Upper lobe of left lung (tissue), 6 donors: ENCODE measurements around the gene LEMD2. TPM values are rescaled to one million over a fixed set of nuclear protein-coding genes. Genes with fewer than 3 reads are reported as not detected.

Experiments
- ATAC-seq, 2 donors: fragments of 200-7000 bp; cut with Tn5 transposase; one replicate each; pipeline ENCODE4 v1.9.1; 2022; ENCODE audit warnings: mild to moderate bottlenecking in 2 of 2, moderate library complexity in 2 of 2; ENCODE audit not compliant: low FRiP score in 2 of 2
- DNase-seq, 2 donors: peaks; one replicate each; pipeline ENCODE4 v3.0.0-alpha.2; 2019 to 2020
- H3K27ac ChIP-seq, 4 donors: fragments of 200-600 bp; sonication (generic); one replicate each; pipeline ENCODE4 v1.5.1; 2016 to 2019
- H3K27me3 ChIP-seq, 4 donors: fragments of 200-600 bp; sonication (generic); one replicate each; pipeline ENCODE4 v1.5.1; 2017 to 2019
- H3K36me3 ChIP-seq, 4 donors: fragments of 200-600 bp; sonication (generic); one replicate each; pipeline ENCODE4 v1.5.1; 2016 to 2019
- H3K4me1 ChIP-seq, 4 donors: fragments of 200-600 bp; sonication (generic); one replicate each; pipeline ENCODE4 v1.5.1; 2018 to 2019
- H3K4me3 ChIP-seq, 4 donors: fragments of 200-600 bp; sonication (generic); one replicate each; pipeline ENCODE4 v1.5.1; 2017 to 2019; ENCODE audit warnings: mild to moderate bottlenecking in 2 of 4, moderate library complexity in 1 of 4
- H3K9me3 ChIP-seq, 4 donors: fragments of 200-600 bp; sonication (generic); one replicate each; pipeline ENCODE4 v1.5.1; 2018 to 2019
- CTCF ChIP-seq, 6 experiments: fragments of 450-650 bp in 4 of 6; fragments of 200-600 bp in 2 of 6; sonication (generic) in 2 of 6; IDR thresholded peaks; one replicate each; pipeline ENCODE4 v1.5.1; 2016 to 2019; ENCODE audit warnings: antibody characterized with exemption in 6 of 6
- EP300 ChIP-seq, 4 donors: sonication (generic); formaldehyde crosslinking; IDR thresholded peaks; one replicate each; pipeline ENCODE4 v1.5.1; 2017; ENCODE audit warnings: antibody characterized with exemption in 4 of 4, control low read depth in 2 of 4
- POLR2A ChIP-seq, 4 donors: fragments of 450-650 bp; IDR thresholded peaks; one replicate each; pipeline ENCODE4 v1.5.1; 2016 to 2017; ENCODE audit warnings: antibody characterized with exemption in 4 of 4, mild to moderate bottlenecking in 2 of 4
- POLR2AphosphoS5 ChIP-seq, 2 donors: sonication (generic); formaldehyde crosslinking; IDR thresholded peaks; one replicate each; pipeline ENCODE4 v1.5.1; 2017; ENCODE audit warnings: antibody characterized with exemption in 2 of 2
- WGBS, 2 donors: methylation state at CpG; one replicate each; pipeline ENCODE4 v1.1.5; 2017 to 2018; 5-methylcytosine and 5-hydroxymethylcytosine counted together
- total RNA-seq, 6 donors: library from RNA; depleted of rRNA in 4 of 6; stranded (reverse); fragments of >200 nt in 4 of 6; gene quantifications; one replicate each; pipeline versions ENCODE4 v1.1.0 to v1.2.1, GENCODE V29; 2016 to 2021
- donor health status: DM: no; HTN: no; CAD: no; lungs with moderate emphysema.
- donor health status: DM: no; HTN: yes; CAD: no; lungs with severe emphysema.

The LEMD2 gene
- total RNA-seq, 6 donors from 2014 or later, result 51.1 to 118 (median 66.2) TPM

DNA sequence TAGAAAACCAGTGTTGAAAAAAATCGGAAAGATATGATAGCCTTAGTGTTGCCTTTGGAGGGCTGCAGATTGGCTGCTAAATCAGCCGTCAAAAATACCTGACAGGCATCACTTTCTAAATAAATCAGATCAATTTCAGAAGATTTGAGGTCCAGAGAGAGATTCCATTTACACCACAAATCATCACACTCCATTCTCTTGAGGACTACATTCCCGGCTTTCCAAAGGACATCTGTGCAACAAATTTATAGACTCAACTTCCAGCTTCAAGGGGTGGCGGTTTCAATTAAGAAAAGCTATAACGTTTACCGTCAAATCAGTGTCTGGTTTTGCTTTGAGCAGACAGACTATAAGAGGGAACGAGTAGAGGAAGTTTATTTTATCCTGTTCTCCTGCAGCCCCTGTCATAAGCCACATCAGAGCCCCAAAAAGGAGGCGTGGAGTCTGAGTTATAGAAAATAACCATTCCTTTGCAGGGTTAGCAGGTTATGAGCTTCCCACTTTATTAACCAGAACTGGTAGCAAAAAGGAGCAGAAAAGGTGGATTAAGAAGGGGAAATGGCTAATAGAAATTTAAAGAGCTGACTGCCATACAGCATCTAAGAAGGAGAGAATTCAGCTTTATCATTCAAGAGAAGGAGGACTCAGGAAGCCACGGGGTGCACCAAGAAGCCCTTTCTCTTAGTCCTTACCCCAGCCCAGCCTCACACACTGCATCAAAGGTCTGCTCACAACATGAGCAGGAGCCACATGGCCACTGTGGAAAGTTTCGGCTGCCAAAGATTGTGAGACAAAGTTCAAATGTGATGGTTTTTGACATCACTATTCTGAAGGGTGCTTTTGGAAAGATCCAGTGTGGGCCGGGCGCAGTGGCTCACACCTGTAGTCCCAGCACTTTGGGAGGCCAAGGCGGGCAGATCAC lies 64.6 kb downstream of the LEMD2 start:
- WGBS, 2 donors, result 66 to 68% methylated on average over 13 of the region's 13 CpGs
- H3K36me3 ChIP-seq, result no peaks in the 10 kb centered on the region
- DNase-seq, result no peak
- no peak overlapping the region for H3K4me3 ChIP-seq
- TF ChIP-seq POLR2A (IDR thresholded peaks at IDR 0.05) (no peak), POLR2AphosphoS5 (IDR thresholded peaks at IDR 0.05) (no peak), CTCF (IDR thresholded peaks at IDR 0.05) (no peak), EP300 (IDR thresholded peaks at IDR 0.05) (no peak)
- H3K27me3 ChIP-seq, result no peaks in the 10 kb centered on the region
- no peaks in the 10 kb centered on the region for H3K9me3 ChIP-seq
- no peak overlapping the region for H3K27ac ChIP-seq
- H3K4me1 ChIP-seq, result peaks cover 0 to 9% (median 4%) of the 10 kb centered on the region in 4 donors
- no peak for ATAC-seq

- Histone ChIP-seq H3K9me3 (no peaks in the 10 kb centered on the region), H3K27me3 (no peaks in the 10 kb centered on the region), H3K4me1 (peaks cover 0 to 16% (median 11%) of the 10 kb centered on the region in 4 donors), H3K36me3 (no peaks in the 10 kb centered on the region), H3K4me3 (no peak overlapping the region), H3K27ac (no peak overlapping the region)
- no peak for ATAC-seq
- 52 to 57% methylated on average over 3 of the region's 3 CpGs for WGBS, 2 donors
- no peak for DNase-seq
- no peak for TF ChIP-seq POLR2A (IDR thresholded peaks at IDR 0.05)
- no peak for TF ChIP-seq POLR2AphosphoS5 (IDR thresholded peaks at IDR 0.05)
- no peak for TF ChIP-seq CTCF (IDR thresholded peaks at IDR 0.05)
- no peak for TF ChIP-seq EP300 (IDR thresholded peaks at IDR 0.05)
These were observed 65.4 kb downstream of the LEMD2 start for GRCh38 chr6:33723371-33724085.

DNA sequence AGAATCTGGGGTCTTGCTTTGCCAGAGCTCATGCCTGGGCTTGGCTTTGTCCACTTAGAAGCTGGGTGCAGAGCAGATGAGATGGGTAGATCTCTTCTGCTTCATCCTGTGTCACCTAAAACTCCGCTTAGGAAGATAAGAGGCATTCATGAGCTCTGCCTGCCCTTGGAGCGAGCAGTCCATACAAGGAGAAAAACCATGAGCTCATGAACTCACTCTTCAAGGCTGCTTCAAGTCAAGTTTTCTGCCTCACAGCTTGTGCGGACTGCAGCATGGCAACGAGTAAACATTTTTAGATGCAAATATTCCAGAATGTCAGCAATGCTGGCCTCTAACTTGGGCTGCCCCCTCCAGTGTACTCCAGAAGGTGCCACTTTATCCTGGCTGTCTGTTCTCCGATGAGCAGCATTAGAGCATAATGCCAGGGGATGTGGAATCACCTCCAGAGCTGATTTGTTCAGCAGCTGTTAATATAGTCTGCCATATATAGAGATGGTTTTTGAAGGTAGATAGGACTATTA lies 66.8 kb downstream of the LEMD2 start:
- H3K4me3 ChIP-seq, result no peak overlapping the region
- no peaks in the 10 kb centered on the region for H3K36me3 ChIP-seq
- no peaks in the 10 kb centered on the region for H3K9me3 ChIP-seq
- 74 to 77% methylated on average over 4 to 5 of the region's 5 CpGs for WGBS, 2 donors
- no peaks in the 10 kb centered on the region for H3K27me3 ChIP-seq
- TF ChIP-seq POLR2A (IDR thresholded peaks at IDR 0.05) (no peak), POLR2AphosphoS5 (IDR thresholded peaks at IDR 0.05) (no peak), EP300 (IDR thresholded peaks at IDR 0.05) (no peak), CTCF (IDR thresholded peaks at IDR 0.05) (no peak)
- H3K27ac ChIP-seq, result no peak overlapping the region
- peaks cover 3 to 27% (median 19%) of the 10 kb centered on the region in 4 donors for H3K4me1 ChIP-seq
- DNase-seq (no peak), ATAC-seq (no peak)

DNA sequence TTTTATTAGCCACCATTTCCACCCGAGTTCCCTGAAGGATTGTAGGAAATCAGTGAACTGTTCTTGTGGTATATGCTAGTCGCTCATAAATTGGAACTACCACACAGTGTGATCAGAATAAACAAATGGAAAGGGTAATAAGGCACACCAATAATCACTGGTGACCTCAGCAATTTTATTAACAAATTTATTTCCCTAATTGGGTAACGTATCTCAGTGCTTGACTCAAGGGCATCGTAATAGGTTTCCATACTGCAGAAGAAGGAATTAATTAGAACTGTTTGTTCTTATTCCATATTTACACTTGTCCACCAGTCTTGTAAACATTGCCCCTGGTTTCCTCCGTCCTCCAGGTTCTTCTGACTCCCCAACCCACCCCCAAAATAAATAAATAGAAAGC lies 67.4 kb downstream of the LEMD2 start:
- H3K36me3 ChIP-seq, result no peaks in the 10 kb centered on the region
- H3K9me3 ChIP-seq, result no peaks in the 10 kb centered on the region
- no peak for DNase-seq
- peaks cover 5 to 33% (median 22%) of the 10 kb centered on the region in 4 donors for H3K4me1 ChIP-seq
- WGBS, 2 donors, result 62 to 63% methylated on average over 5 of the region's 5 CpGs
- H3K4me3 ChIP-seq, result no peak overlapping the region
- ATAC-seq, result no peak
- no peak overlapping the region for H3K27ac ChIP-seq
- TF ChIP-seq POLR2A (IDR thresholded peaks at IDR 0.05) (no peak), POLR2AphosphoS5 (IDR thresholded peaks at IDR 0.05) (no peak), EP300 (IDR thresholded peaks at IDR 0.05) (no peak), CTCF (IDR thresholded peaks at IDR 0.05) (no peak)
- H3K27me3 ChIP-seq, result no peaks in the 10 kb centered on the region

Other genes starting within 250 kb of the LEMD2 start
- gene BAK1, start 208.9 kb downstream of the LEMD2 start, total RNA-seq, result 10 to 100 TPM in 5 of 6 donors, 1 to 10 TPM in 1; 9.2 to 23.5 (median 13.7) TPM
- gene ITPR3, start 167.8 kb downstream of the LEMD2 start, total RNA-seq, result 100 to 1,000 TPM in 5 of 6 donors, 10 to 100 TPM in 1; 95.6 to 179 (median 137) TPM
- 10 to 100 TPM in 5 of 6 donors, 1 to 10 TPM in 1; 8.9 to 53.0 (median 18.2) TPM for gene UQCC2, start 77.4 kb downstream of the LEMD2 start, total RNA-seq
- 10 to 100 TPM in 1 of 6 donors, 1 to 10 TPM in 5; 1.9 to 11.5 (median 4.9) TPM for gene IP6K3, start 42.2 kb downstream of the LEMD2 start, total RNA-seq
- gene MLN, start 14.9 kb upstream of the LEMD2 start, total RNA-seq, result not detected